Measurements from ENCODE around the gene POMC. TPM values are rescaled to one million over a fixed set of nuclear protein-coding genes. Genes with fewer than 3 reads are reported as not detected.
"Not testable (repeated sequence)": the region's sequence is repeated elsewhere in the genome, so short reads cannot be mapped to it uniquely, and the experiment has no call there.

Gene POMC
- total RNA-seq, 1 donor: 0.63 TPM

DNA sequence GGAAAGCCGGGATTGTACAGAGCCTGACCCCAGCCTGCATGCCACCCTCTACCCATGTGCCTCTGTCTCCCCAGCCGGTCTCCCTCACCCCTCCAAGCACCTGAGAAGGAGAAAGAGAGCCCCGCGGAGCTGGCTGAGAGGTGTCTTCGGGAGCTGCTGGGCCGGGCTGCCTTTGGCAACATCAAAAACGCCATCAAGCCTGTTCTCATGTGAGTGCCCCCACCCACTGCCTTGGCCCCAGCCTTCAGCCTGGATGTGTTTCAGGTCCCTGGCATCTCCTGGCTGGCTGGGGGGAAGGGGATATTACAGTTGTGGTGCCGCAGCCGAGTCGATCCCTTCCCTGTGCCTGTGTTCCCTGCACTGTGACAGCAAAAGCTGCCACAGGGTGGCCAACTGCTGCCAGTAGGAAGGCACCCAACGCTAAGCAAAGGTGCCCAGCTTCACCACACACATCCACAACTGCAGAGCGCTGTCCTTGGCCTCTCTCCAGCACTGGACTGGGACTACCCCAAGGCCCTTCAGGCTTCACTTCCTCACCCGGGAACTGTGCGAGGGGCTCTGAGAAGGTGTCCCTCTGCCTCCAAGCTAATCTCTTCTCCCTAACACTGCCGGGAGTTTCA lies 38.4 kb downstream of the POMC start:
- no peak for DNase-seq (ENCODE audit: low read depth)
- no peak overlapping the region for H3K4me3 ChIP-seq (ENCODE audit: low read depth, low read length)
- no peak for TF ChIP-seq CTCF (IDR thresholded peaks at IDR 0.05; ENCODE audit: insufficient read depth, low read length)

- DNase-seq (ENCODE audit: low read depth): peak; percentile 54
- no peak for TF ChIP-seq CTCF (IDR thresholded peaks at IDR 0.05; ENCODE audit: insufficient read depth, low read length)
- no peak overlapping the region for H3K4me3 ChIP-seq (ENCODE audit: low read depth, low read length)
Measured at GRCh38 chr2:25127646-25128045, 40.7 kb downstream of the POMC start.

- DNase-seq (ENCODE audit: low read depth); H3K4me3 ChIP-seq (ENCODE audit: low read depth, low read length): not testable (repeated sequence)
Measured at GRCh38 chr2:25127071-25127470, 41.3 kb downstream of the POMC start.

- no peak for DNase-seq (ENCODE audit: low read depth)
- no peak overlapping the region for H3K4me3 ChIP-seq (ENCODE audit: low read depth, low read length)
- no peak for TF ChIP-seq CTCF (IDR thresholded peaks at IDR 0.05; ENCODE audit: insufficient read depth, low read length)
Measured at GRCh38 chr2:25125976-25126375, 42.4 kb downstream of the POMC start.

DNA sequence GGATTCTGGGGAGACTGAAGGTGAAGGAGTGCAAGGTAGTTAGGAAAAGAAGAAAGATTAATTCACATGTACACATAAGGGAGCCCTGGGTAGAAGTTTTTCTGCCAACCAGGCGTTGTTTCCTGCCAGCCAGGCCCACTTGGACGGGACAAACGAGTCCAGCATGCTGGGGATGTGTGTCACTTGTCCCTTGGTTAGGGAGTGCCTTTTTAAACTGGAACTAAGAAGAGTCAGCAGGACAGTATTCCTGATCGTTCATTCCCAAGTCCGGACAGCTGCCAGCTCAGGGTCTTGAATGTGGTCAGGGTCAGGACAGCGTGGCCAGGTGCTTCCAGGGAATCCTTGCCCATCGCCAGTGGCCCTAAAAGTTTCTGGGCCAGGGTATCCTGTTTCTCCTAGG lies 43.2 kb downstream of the POMC start:
- TF ChIP-seq CTCF (IDR thresholded peaks at IDR 0.05; ENCODE audit: insufficient read depth, low read length): no peak
- DNase-seq (ENCODE audit: low read depth): no peak
- no peak overlapping the region for H3K4me3 ChIP-seq (ENCODE audit: low read depth, low read length)

- no peak for TF ChIP-seq CTCF (IDR thresholded peaks at IDR 0.05; ENCODE audit: insufficient read depth, low read length)
- H3K4me3 ChIP-seq (ENCODE audit: low read depth, low read length): no peak overlapping the region
- no peak for DNase-seq (ENCODE audit: low read depth)
Measured at GRCh38 chr2:25123682-25124081, 44.7 kb downstream of the POMC start.

DNA sequence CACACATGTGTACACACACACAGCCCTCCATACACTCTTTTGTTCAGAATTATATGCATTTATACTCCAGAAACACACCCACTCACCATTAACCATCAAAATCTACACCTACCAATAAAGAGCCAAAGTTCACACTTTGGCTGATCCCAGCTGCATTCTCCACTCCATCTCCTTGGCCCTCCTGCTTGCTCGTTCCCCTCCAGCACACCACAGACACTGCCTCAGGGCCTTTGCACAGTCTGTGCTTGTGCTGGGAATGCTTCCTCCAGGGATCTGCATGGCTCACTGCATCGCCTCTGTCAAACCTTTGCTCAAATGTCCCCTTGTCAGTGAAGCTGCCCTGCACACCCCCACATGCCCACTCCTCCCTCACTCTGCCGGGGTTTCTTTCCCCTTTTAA lies 46.0 kb downstream of the POMC start:
- TF ChIP-seq CTCF (IDR thresholded peaks at IDR 0.05; ENCODE audit: insufficient read depth, low read length): no peak
- DNase-seq (ENCODE audit: low read depth): no peak
- H3K4me3 ChIP-seq (ENCODE audit: low read depth, low read length): no peak overlapping the region

All from fibroblast of the aortic adventitia (primary cell).